Activated naive CD8-positive, alpha-beta T cell treated with anti-CD3 and anti-CD28 coated beads, Interleukin-2, amount 10 ng/mL, durations not matched to agents 7 days and 5 days (primary cell): ENCODE measurements around the gene CALD1. TPM values are rescaled to one million over a fixed set of nuclear protein-coding genes. Genes with fewer than 3 reads are reported as not detected.

Source experiments
- ATAC-seq: fragments of 150-1000 bp; cut with Tn5 transposase; one replicate; pipeline ENCODE4 v1.10.0; 2021; ENCODE audit warnings: low read depth, moderate library complexity
- POLR2A ChIA-PET: fragments of 350-600 bp; sonication (Branson Sonifier 250); formaldehyde crosslinking; loops from one replicate; lab custom pipeline; 2021; ENCODE audit warnings: antibody characterized with exemption; lab: Charles Lee
- DNase-seq: peaks from one replicate; pipeline ENCODE4 v3.0.0; 2021
- H3K27ac Mint-ChIP-seq: one replicate; pipeline ENCODE4 v1.8.0; 2022; ENCODE audit warnings: mild to moderate bottlenecking, mixed read lengths
- H3K27me3 Mint-ChIP-seq: one replicate; pipeline ENCODE4 v1.8.0; 2022; ENCODE audit warnings: mild to moderate bottlenecking, moderate library complexity, mixed read lengths
- H3K36me3 Mint-ChIP-seq: one replicate; pipeline ENCODE4 v1.8.0; 2021; ENCODE audit warnings: mild to moderate bottlenecking, mixed read lengths
- H3K4me1 Mint-ChIP-seq: one replicate; pipeline ENCODE4 v1.8.0; 2021; ENCODE audit warnings: mixed read lengths
- H3K4me3 Mint-ChIP-seq: one replicate; pipeline ENCODE4 v1.8.0; 2022; ENCODE audit warnings: mild to moderate bottlenecking, moderate library complexity, mixed read lengths
- H3K9me3 Mint-ChIP-seq: one replicate; pipeline ENCODE4 v1.8.0; 2021; ENCODE audit warnings: mixed read lengths
- total RNA-seq, 2 experiments: library from RNA; stranded (reverse); gene quantifications; one replicate each; pipeline ENCODE4 v1.2.3, GENCODE V29; 2021

CALD1 gene
- total RNA-seq, 2 experiments from 2014 or later: not detected

- Mint-ChIP-seq H3K9me3 (no peaks in the 10 kb centered on the region), H3K4me1 (peaks cover 4% of the 10 kb centered on the region), H3K4me3 (no peak overlapping the region), H3K27me3 (no peaks in the 10 kb centered on the region), H3K36me3 (no peaks in the 10 kb centered on the region), H3K27ac (no peak overlapping the region)
- DNase-seq (no peak), ATAC-seq (no peak)
- POLR2A ChIA-PET: no interaction called here
These were observed 96.4 kb downstream of the CALD1 start for GRCh38 chr7:134875867-134876266.

- ATAC-seq (no peak), DNase-seq (no peak)
- Mint-ChIP-seq H3K9me3 (no peaks in the 10 kb centered on the region), H3K4me3 (no peak overlapping the region), H3K27me3 (no peaks in the 10 kb centered on the region), H3K27ac (no peak overlapping the region), H3K36me3 (no peaks in the 10 kb centered on the region), H3K4me1 (no peaks in the 10 kb centered on the region)
- POLR2A ChIA-PET: no interaction called here
These were observed 99.4 kb downstream of the CALD1 start for GRCh38 chr7:134878746-134879357.

- H3K27me3 Mint-ChIP-seq: no peaks in the 10 kb centered on the region
- H3K9me3 Mint-ChIP-seq: no peaks in the 10 kb centered on the region
- ATAC-seq (no peak), DNase-seq (no peak)
- H3K4me1 Mint-ChIP-seq: no peaks in the 10 kb centered on the region
- POLR2A ChIA-PET: no interaction called here
- no peak overlapping the region for H3K4me3 Mint-ChIP-seq
- H3K27ac Mint-ChIP-seq: no peak overlapping the region
- no peaks in the 10 kb centered on the region for H3K36me3 Mint-ChIP-seq
These were observed 100.5 kb downstream of the CALD1 start for GRCh38 chr7:134879815-134880475.

- ATAC-seq (no peak), DNase-seq (no peak)
- peaks cover 10% of the 10 kb centered on the region for H3K4me1 Mint-ChIP-seq
- no peaks in the 10 kb centered on the region for H3K36me3 Mint-ChIP-seq
- no peak overlapping the region for H3K4me3 Mint-ChIP-seq
- H3K9me3 Mint-ChIP-seq: no peaks in the 10 kb centered on the region
- no peak overlapping the region for H3K27ac Mint-ChIP-seq
- POLR2A ChIA-PET: no interaction called here
- H3K27me3 Mint-ChIP-seq: no peaks in the 10 kb centered on the region
These were observed 103.0 kb downstream of the CALD1 start for GRCh38 chr7:134882481-134882880.

- DNase-seq (no peak), ATAC-seq (no peak)
- H3K9me3 Mint-ChIP-seq: no peaks in the 10 kb centered on the region
- H3K36me3 Mint-ChIP-seq: no peaks in the 10 kb centered on the region
- H3K4me3 Mint-ChIP-seq: peak overlapping the region; percentile 11
- H3K27me3 Mint-ChIP-seq: peaks cover under 1% of the 10 kb centered on the region
- peaks cover 10% of the 10 kb centered on the region for H3K4me1 Mint-ChIP-seq
- H3K27ac Mint-ChIP-seq: no peak overlapping the region
- POLR2A ChIA-PET: no interaction called here
These were observed 106.5 kb downstream of the CALD1 start for GRCh38 chr7:134885967-134886352.

- POLR2A ChIA-PET: no interaction called here
- H3K36me3 Mint-ChIP-seq: no peaks in the 10 kb centered on the region
- peaks cover 4% of the 10 kb centered on the region for H3K27me3 Mint-ChIP-seq
- DNase-seq (no peak), ATAC-seq (peak; percentile 60)
- peak overlapping the region; percentile 55 for H3K27ac Mint-ChIP-seq
- peaks cover 12% of the 10 kb centered on the region for H3K4me1 Mint-ChIP-seq
- no peaks in the 10 kb centered on the region for H3K9me3 Mint-ChIP-seq
- H3K4me3 Mint-ChIP-seq: peak overlapping the region; percentile 11
These were observed 107.1 kb downstream of the CALD1 start for GRCh38 chr7:134886353-134887057.

- peaks cover 6% of the 10 kb centered on the region for H3K27me3 Mint-ChIP-seq
- DNase-seq (no peak), ATAC-seq (no peak)
- no peak overlapping the region for H3K4me3 Mint-ChIP-seq
- no peaks in the 10 kb centered on the region for H3K36me3 Mint-ChIP-seq
- no peak overlapping the region for H3K27ac Mint-ChIP-seq
- peaks cover 12% of the 10 kb centered on the region for H3K4me1 Mint-ChIP-seq
- POLR2A ChIA-PET: no interaction called here
- H3K9me3 Mint-ChIP-seq: no peaks in the 10 kb centered on the region
These were observed 108.1 kb downstream of the CALD1 start for GRCh38 chr7:134887523-134887922.

GRCh38 chr7:134888141-134888740 is 108.8 kb downstream of the CALD1 start:
- Mint-ChIP-seq H3K27me3 (peaks cover 13% of the 10 kb centered on the region), H3K36me3 (no peaks in the 10 kb centered on the region), H3K9me3 (no peaks in the 10 kb centered on the region), H3K4me3 (no peak overlapping the region), H3K27ac (peak overlapping the region; percentile 39), H3K4me1 (peaks cover 12% of the 10 kb centered on the region)
- POLR2A ChIA-PET: no interaction called here
- ATAC-seq (no peak), DNase-seq (no peak)

- peaks cover 12% of the 10 kb centered on the region for H3K4me1 Mint-ChIP-seq
- H3K9me3 Mint-ChIP-seq: peaks cover 2% of the 10 kb centered on the region
- H3K4me3 Mint-ChIP-seq: peak overlapping the region; percentile 73
- no peaks in the 10 kb centered on the region for H3K36me3 Mint-ChIP-seq
- no peak for DNase-seq
- POLR2A ChIA-PET: interaction anchor here (0.5 kb wide), 1 partner anchor 11 kb away, joined by 3 read pairs; no protein-coding TSS in a partner anchor
- ATAC-seq: no peak
- no peak overlapping the region for H3K27ac Mint-ChIP-seq
- H3K27me3 Mint-ChIP-seq: peaks cover 16% of the 10 kb centered on the region
These were observed 111.1 kb downstream of the CALD1 start for GRCh38 chr7:134890246-134891240.

GRCh38 chr7:134891262-134891695 is 111.8 kb downstream of the CALD1 start:
- Mint-ChIP-seq H3K27ac (no peak overlapping the region), H3K4me3 (peak overlapping the region; percentile 73)

GRCh38 chr7:134891696-134892678 is 112.6 kb downstream of the CALD1 start:
- POLR2A ChIA-PET: no interaction called here
- peaks cover 10% of the 10 kb centered on the region for H3K9me3 Mint-ChIP-seq
- H3K4me1 Mint-ChIP-seq: peaks cover 3% of the 10 kb centered on the region
- DNase-seq (no peak), ATAC-seq (no peak)
- H3K27ac Mint-ChIP-seq: no peak overlapping the region
- peaks cover 16% of the 10 kb centered on the region for H3K27me3 Mint-ChIP-seq
- peaks cover 4% of the 10 kb centered on the region for H3K36me3 Mint-ChIP-seq
- no peak overlapping the region for H3K4me3 Mint-ChIP-seq

More at GRCh38 chr7:134891262-134891695, 111.8 kb downstream of the CALD1 start:
- Mint-ChIP-seq H3K27me3 (peaks cover 16% of the 10 kb centered on the region), H3K4me1 (peaks cover 9% of the 10 kb centered on the region), H3K9me3 (peaks cover 7% of the 10 kb centered on the region), H3K36me3 (peaks cover 4% of the 10 kb centered on the region)
- POLR2A ChIA-PET: interaction anchor here (0.5 kb wide), 1 partner anchor 10 kb away, joined by 3 read pairs; no protein-coding TSS in a partner anchor
- no peak for ATAC-seq
- DNase-seq: no peak

GRCh38 chr7:134892963-134893362 is 113.5 kb downstream of the CALD1 start:
- H3K4me1 Mint-ChIP-seq: peaks cover 2% of the 10 kb centered on the region
- DNase-seq (no peak), ATAC-seq (no peak)
- peaks cover 16% of the 10 kb centered on the region for H3K27me3 Mint-ChIP-seq
- H3K4me3 Mint-ChIP-seq: no peak overlapping the region
- H3K27ac Mint-ChIP-seq: no peak overlapping the region
- H3K9me3 Mint-ChIP-seq: peaks cover 10% of the 10 kb centered on the region
- POLR2A ChIA-PET: no interaction called here
- H3K36me3 Mint-ChIP-seq: peaks cover 4% of the 10 kb centered on the region
